ENCODE measurements around the gene PON3.

The PON3 gene

GRCh38 chr7:95318501-95319100 lies 77.6 kb downstream of the PON3 start (continued):
- no peak for TF ChIP-seq ZEB2 (tag by site-specific recombination; IDR thresholded peaks at IDR 0.05)

- H3K36me3 ChIP-seq (ENCODE audit: control insufficient read depth in 2 of 2, insufficient read depth in 1 of 2, low read length in 2 of 2), result no peaks in the 10 kb centered on the region
- TF ChIP-seq FEZF1 (tag by site-specific recombination; IDR thresholded peaks at IDR 0.05) (no peak), ZNF148 (tag by site-specific recombination; IDR thresholded peaks at IDR 0.05; ENCODE audit: borderline replicate concordance) (no peak), RBAK (tag by site-specific recombination; IDR thresholded peaks at IDR 0.05) (no peak), ZNF19 (tag by site-specific recombination; IDR thresholded peaks at IDR 0.05; ENCODE audit: low read depth) (no peak), ZNF555 (tag by site-specific recombination; conservative IDR thresholded peaks at IDR 0.05) (no peak), TRIM28 (IDR thresholded peaks at IDR 0.05; ENCODE audit: borderline replicate concordance, low read length) (no peak), ZNF311 (tag by site-specific recombination; IDR thresholded peaks at IDR 0.05; ENCODE audit: borderline replicate concordance) (no peak), ZNF174 (tag by site-specific recombination; IDR thresholded peaks at IDR 0.05) (no peak), ZNF214 (tag by site-specific recombination; IDR thresholded peaks at IDR 0.05; ENCODE audit: borderline replicate concordance) (no peak), ZBTB44 (tag by site-specific recombination; IDR thresholded peaks at IDR 0.05) (no peak), ZNF639 (tag by site-specific recombination; IDR thresholded peaks at IDR 0.05) (no peak), KLF9 (tag by site-specific recombination; IDR thresholded peaks at IDR 0.05; ENCODE audit: low read depth) (no peak), ZNF112 (tag by site-specific recombination; IDR thresholded peaks at IDR 0.05) (no peak), ZNF596 (tag by site-specific recombination; IDR thresholded peaks at IDR 0.05) (no peak), KLF8 (tag by site-specific recombination; IDR thresholded peaks at IDR 0.05) (no peak), ZSCAN18 (tag by site-specific recombination; IDR thresholded peaks at IDR 0.05) (no peak), ZBTB7A (tag by site-specific recombination; IDR thresholded peaks at IDR 0.05; ENCODE audit: low read depth) (no peak)
- CTCF ChIA-PET, result interaction anchor here (0.7 kb wide), 1 partner anchor 67 kb away, joined by 3 read pairs; no protein-coding TSS in a partner anchor
- no peak overlapping the region for H3K4me3 ChIP-seq (ENCODE audit: low read depth, low read length)
- POLR2A ChIA-PET, result interaction anchor here (0.7 kb wide), 1 partner anchor 65 kb away, joined by 6 read pairs; no protein-coding TSS in a partner anchor
- no peak overlapping the region for H3K27ac ChIP-seq (ENCODE audit: extremely low read depth, low read depth, low read length)
- no peaks in the 10 kb centered on the region for H3K9me3 ChIP-seq (ENCODE audit: control insufficient read depth, insufficient read depth, low read depth, low read length)
- no peaks in the 10 kb centered on the region for H3K4me1 ChIP-seq (ENCODE audit: control insufficient read depth, insufficient read depth, low read length)
These were observed 78.2 kb downstream of the PON3 start for GRCh38 chr7:95317966-95318365.

Measured in HEK293 (cell line).